A673 (cell line): ENCODE measurements around the gene STMP1.

Source experiments
- CTCF ChIP-seq: fragments of 300-800, 200-600 bp; sonication (generic); conservative IDR thresholded peaks from 2 replicates; pipeline ENCODE4 v1.5.1; 2017; ENCODE audit warnings: low read depth, mild to moderate bottlenecking, antibody characterized with exemption, low read length, moderate library complexity, mixed read lengths
- EZH2 ChIP-seq: fragments of 200-600 bp; sonication (generic); IDR thresholded peaks from 2 replicates; pipeline ENCODE4 v1.6.1; 2017; ENCODE audit warnings: borderline replicate concordance, low read depth, mild to moderate bottlenecking, mixed read lengths, antibody characterized with exemption, low read length; ENCODE audit not compliant: poor library complexity, severe bottlenecking

- TF ChIP-seq CTCF (no peak), EZH2 (no peak)
These were observed 45.3 kb downstream of the STMP1 start for GRCh38 chr7:135707570-135707966.
